ENCODE measurements around the gene ASMTL. TPM values are rescaled to one million over a fixed set of nuclear protein-coding genes. Genes with fewer than 3 reads are reported as not detected.

ASMTL gene
- total RNA-seq, 2 experiments from 2014 or later: 34.6 to 39.3 TPM

GRCh38 chrX:1360171-1360570 lies 92.5 kb downstream of the ASMTL start:
- H3K9me3 Mint-ChIP-seq: no peaks in the 10 kb centered on the region
- Histone ChIP-seq H3K4me3 (ENCODE audit: low read length) (no peak overlapping the region), H3K9me3 (ENCODE audit: control insufficient read depth in 1 of 2, insufficient read depth in 1 of 2, low read length in 2 of 2) (peaks cover 4 to 15% of the 10 kb centered on the region in 2 experiments), H3K27me3 (ENCODE audit: control insufficient read depth in 1 of 2, insufficient read depth in 2 of 2, low read length in 2 of 2) (no peaks in the 10 kb centered on the region), H3K36me3 (ENCODE audit: insufficient read depth, low read length) (peaks cover 8% of the 10 kb centered on the region), H3K27ac (ENCODE audit: low read depth in 1 of 2, low read length in 2 of 2) (no peak overlapping the region), H3K4me1 (ENCODE audit: insufficient read depth, low read length) (peaks cover 4% of the 10 kb centered on the region)
- no peaks in the 10 kb centered on the region for H3K4me1 Mint-ChIP-seq (ENCODE audit: low read depth)
- ChIA-PET POLR2A (no interaction called here), CTCF (no interaction called here)
- no peak overlapping the region for H3K27ac Mint-ChIP-seq
- ATAC-seq (ENCODE audit: poor library complexity): no peak
- no peak overlapping the region for H3K4me3 Mint-ChIP-seq
- intact Hi-C loops (cut with DNase I, micrococcal nuclease): no loop called here
- DNase-seq: no peak
- TF ChIP-seq CTCF (IDR thresholded peaks at IDR 0.05): no peak
- peaks cover 54% of the 10 kb centered on the region for H3K36me3 Mint-ChIP-seq (ENCODE audit: low read depth)
- no peaks in the 10 kb centered on the region for H3K27me3 Mint-ChIP-seq

GRCh38 chrX:1359477-1359873 lies 93.2 kb downstream of the ASMTL start:
- peaks cover 49% of the 10 kb centered on the region for H3K36me3 Mint-ChIP-seq (ENCODE audit: low read depth)
- no peaks in the 10 kb centered on the region for H3K27me3 Mint-ChIP-seq
- H3K9me3 Mint-ChIP-seq: no peaks in the 10 kb centered on the region
- DNase-seq (no peak), ATAC-seq (ENCODE audit: poor library complexity) (no peak)
- Histone ChIP-seq H3K9me3 (ENCODE audit: control insufficient read depth in 1 of 2, insufficient read depth in 1 of 2, low read length in 2 of 2) (peaks cover 4 to 15% of the 10 kb centered on the region in 2 experiments), H3K27ac (ENCODE audit: low read depth in 1 of 2, low read length in 2 of 2) (no peak overlapping the region), H3K36me3 (ENCODE audit: insufficient read depth, low read length) (peaks cover 6% of the 10 kb centered on the region), H3K4me3 (ENCODE audit: low read length) (no peak overlapping the region), H3K27me3 (ENCODE audit: control insufficient read depth in 1 of 2, insufficient read depth in 2 of 2, low read length in 2 of 2) (no peaks in the 10 kb centered on the region), H3K4me1 (ENCODE audit: insufficient read depth, low read length) (peaks cover 4% of the 10 kb centered on the region)
- no peak overlapping the region for H3K4me3 Mint-ChIP-seq
- TF ChIP-seq CTCF (IDR thresholded peaks at IDR 0.05): no peak
- POLR2A ChIA-PET: no interaction called here
- intact Hi-C loops (cut with DNase I, micrococcal nuclease): no loop called here
- CTCF ChIA-PET: no interaction called here
- H3K4me1 Mint-ChIP-seq (ENCODE audit: low read depth): no peaks in the 10 kb centered on the region
- no peak overlapping the region for H3K27ac Mint-ChIP-seq

- no peak overlapping the region for H3K4me3 ChIP-seq (ENCODE audit: low read length)
- POLR2A ChIA-PET: no interaction called here
- H3K9me3 Mint-ChIP-seq: no peaks in the 10 kb centered on the region
- TF ChIP-seq CTCF (IDR thresholded peaks at IDR 0.05): no peak
- no peak for DNase-seq
- intact Hi-C loops (cut with DNase I, micrococcal nuclease): no loop called here
- H3K4me3 Mint-ChIP-seq: no peak overlapping the region
- H3K9me3 ChIP-seq (ENCODE audit: control insufficient read depth in 1 of 2, insufficient read depth in 1 of 2, low read length in 2 of 2): peaks cover 4 to 15% of the 10 kb centered on the region in 2 experiments
- ATAC-seq (ENCODE audit: poor library complexity): no peak
- peaks cover 6% of the 10 kb centered on the region for H3K36me3 ChIP-seq (ENCODE audit: insufficient read depth, low read length)
- H3K36me3 Mint-ChIP-seq (ENCODE audit: low read depth): peaks cover 49% of the 10 kb centered on the region
- CTCF ChIA-PET: no interaction called here
- H3K27ac ChIP-seq (ENCODE audit: low read depth in 1 of 2, low read length in 2 of 2): no peak overlapping the region
- no peaks in the 10 kb centered on the region for H3K27me3 ChIP-seq (ENCODE audit: control insufficient read depth in 1 of 2, insufficient read depth in 2 of 2, low read length in 2 of 2)
- peaks cover 7% of the 10 kb centered on the region for H3K4me1 ChIP-seq (ENCODE audit: insufficient read depth, low read length)
- H3K27ac Mint-ChIP-seq: no peak overlapping the region
- no peaks in the 10 kb centered on the region for H3K27me3 Mint-ChIP-seq
- H3K4me1 Mint-ChIP-seq (ENCODE audit: low read depth): no peaks in the 10 kb centered on the region
Observed at GRCh38 chrX:1358793-1359476, 93.8 kb downstream of the ASMTL start.

Data from CD4-positive, alpha-beta T cell (primary cell).